ENCODE data around the gene KIF21B.

GRCh38 chr1:200980873-200981272 lies 42.6 kb downstream of the KIF21B start:
- TF ChIP-seq CTCF (IDR thresholded peaks at IDR 0.05; ENCODE audit: low read depth, low read length), result no peak
- TF ChIP-seq POLR2A (IDR thresholded peaks at IDR 0.05; ENCODE audit: extremely low read depth, insufficient read length), result no peak
- TF ChIP-seq MAX (IDR thresholded peaks at IDR 0.05; ENCODE audit: low read depth, low read length), result no peak
- no peak for TF ChIP-seq MYC (IDR thresholded peaks at IDR 0.05; ENCODE audit: low read depth, low read length)
